ENCODE results near the gene INSC. TPM values are rescaled to one million over a fixed set of nuclear protein-coding genes. Genes with fewer than 3 reads are reported as not detected.

Gene INSC
- total and polyA plus RNA-seq, 4 donors, result 3.0 to 13.9 (median 7.5) TPM

- Histone ChIP-seq H3K36me3 (ENCODE audit: control insufficient read depth, insufficient read depth, low read length) (no peaks in the 10 kb centered on the region), H3K27me3 (ENCODE audit: control insufficient read depth, insufficient read depth, low read length) (no peaks in the 10 kb centered on the region)
- no peak for DNase-seq (ENCODE audit: low read depth in 4 of 6, low spot score in 6 of 6)
These were observed 23.5 kb upstream of the INSC start for GRCh38 chr11:15091175-15091574.

GRCh38 chr11:15091625-15092024 lies 23.1 kb upstream of the INSC start:
- 100% methylated on average over 1 of the region's 1 CpG for WGBS (ENCODE audit: insufficient coverage)
- H3K27me3 ChIP-seq (ENCODE audit: control insufficient read depth, insufficient read depth, low read length), result no peaks in the 10 kb centered on the region
- no peak for DNase-seq (ENCODE audit: low read depth in 4 of 6, low spot score in 6 of 6)
- no peak overlapping the region for H3K4me3 ChIP-seq (ENCODE audit: low read depth, low read length)
- no peak overlapping the region for H3K27ac ChIP-seq (ENCODE audit: low read depth, low read length)
- no peaks in the 10 kb centered on the region for H3K36me3 ChIP-seq (ENCODE audit: control insufficient read depth, insufficient read depth, low read length)
- peaks cover 3% of the 10 kb centered on the region for H3K9me3 ChIP-seq (ENCODE audit: control insufficient read depth, insufficient read depth, low read length)
- no peaks in the 10 kb centered on the region for H3K4me1 ChIP-seq (ENCODE audit: control insufficient read depth, insufficient read depth, low read length)

More at GRCh38 chr11:15091175-15091574, 23.5 kb upstream of the INSC start:
- H3K9me3 ChIP-seq (ENCODE audit: control insufficient read depth, insufficient read depth, low read length), result peaks cover 3% of the 10 kb centered on the region
- H3K4me3 ChIP-seq (ENCODE audit: low read depth, low read length), result no peak overlapping the region
- H3K4me1 ChIP-seq (ENCODE audit: control insufficient read depth, insufficient read depth, low read length), result no peaks in the 10 kb centered on the region
- H3K27ac ChIP-seq (ENCODE audit: low read depth, low read length), result no peak overlapping the region

GRCh38 chr11:15093432-15093831 lies 21.3 kb upstream of the INSC start:
- H3K4me1 ChIP-seq (ENCODE audit: control insufficient read depth, insufficient read depth, low read length), result no peaks in the 10 kb centered on the region
- no peak overlapping the region for H3K27ac ChIP-seq (ENCODE audit: low read depth, low read length)
- no peak for DNase-seq (ENCODE audit: low read depth in 4 of 6, low spot score in 6 of 6)
- H3K27me3 ChIP-seq (ENCODE audit: control insufficient read depth, insufficient read depth, low read length), result no peaks in the 10 kb centered on the region
- no peaks in the 10 kb centered on the region for H3K36me3 ChIP-seq (ENCODE audit: control insufficient read depth, insufficient read depth, low read length)
- no peaks in the 10 kb centered on the region for H3K9me3 ChIP-seq (ENCODE audit: control insufficient read depth, insufficient read depth, low read length)
- WGBS (ENCODE audit: insufficient coverage), result 89% methylated on average over 1 of the region's 2 CpGs
- H3K4me3 ChIP-seq (ENCODE audit: low read depth, low read length), result no peak overlapping the region

GRCh38 chr11:15095736-15096228 lies 18.9 kb upstream of the INSC start:
- H3K4me1 ChIP-seq (ENCODE audit: control insufficient read depth, insufficient read depth, low read length), result no peaks in the 10 kb centered on the region
- no peaks in the 10 kb centered on the region for H3K36me3 ChIP-seq (ENCODE audit: control insufficient read depth, insufficient read depth, low read length)
- WGBS (ENCODE audit: insufficient coverage), result 86% methylated on average over 1 of the region's 2 CpGs
- no peak overlapping the region for H3K27ac ChIP-seq (ENCODE audit: low read depth, low read length)
- no peaks in the 10 kb centered on the region for H3K9me3 ChIP-seq (ENCODE audit: control insufficient read depth, insufficient read depth, low read length)
- H3K27me3 ChIP-seq (ENCODE audit: control insufficient read depth, insufficient read depth, low read length), result no peaks in the 10 kb centered on the region
- no peak overlapping the region for H3K4me3 ChIP-seq (ENCODE audit: low read depth, low read length)
- no peak for DNase-seq (ENCODE audit: low read depth in 4 of 6, low spot score in 6 of 6)

GRCh38 chr11:15097411-15097810 lies 17.3 kb upstream of the INSC start:
- H3K9me3 ChIP-seq (ENCODE audit: control insufficient read depth, insufficient read depth, low read length), result no peaks in the 10 kb centered on the region
- H3K27me3 ChIP-seq (ENCODE audit: control insufficient read depth, insufficient read depth, low read length), result no peaks in the 10 kb centered on the region
- H3K36me3 ChIP-seq (ENCODE audit: control insufficient read depth, insufficient read depth, low read length), result no peaks in the 10 kb centered on the region
- 83% methylated on average over 1 of the region's 3 CpGs for WGBS (ENCODE audit: insufficient coverage)
- no peak for DNase-seq (ENCODE audit: low read depth in 4 of 6, low spot score in 6 of 6)
- no peak overlapping the region for H3K27ac ChIP-seq (ENCODE audit: low read depth, low read length)
- no peak overlapping the region for H3K4me3 ChIP-seq (ENCODE audit: low read depth, low read length)
- no peaks in the 10 kb centered on the region for H3K4me1 ChIP-seq (ENCODE audit: control insufficient read depth, insufficient read depth, low read length)

GRCh38 chr11:15099267-15099666 lies 15.5 kb upstream of the INSC start:
- Histone ChIP-seq H3K9me3 (ENCODE audit: control insufficient read depth, insufficient read depth, low read length) (no peaks in the 10 kb centered on the region), H3K4me1 (ENCODE audit: control insufficient read depth, insufficient read depth, low read length) (no peaks in the 10 kb centered on the region), H3K4me3 (ENCODE audit: low read depth, low read length) (no peak overlapping the region), H3K36me3 (ENCODE audit: control insufficient read depth, insufficient read depth, low read length) (no peaks in the 10 kb centered on the region), H3K27ac (ENCODE audit: low read depth, low read length) (no peak overlapping the region), H3K27me3 (ENCODE audit: control insufficient read depth, insufficient read depth, low read length) (no peaks in the 10 kb centered on the region)
- no peak for DNase-seq (ENCODE audit: low read depth in 4 of 6, low spot score in 6 of 6)

GRCh38 chr11:15101072-15101709 lies 13.5 kb upstream of the INSC start:
- Histone ChIP-seq H3K9me3 (ENCODE audit: control insufficient read depth, insufficient read depth, low read length) (no peaks in the 10 kb centered on the region), H3K27ac (ENCODE audit: low read depth, low read length) (no peak overlapping the region), H3K4me1 (ENCODE audit: control insufficient read depth, insufficient read depth, low read length) (no peaks in the 10 kb centered on the region), H3K4me3 (ENCODE audit: low read depth, low read length) (no peak overlapping the region), H3K36me3 (ENCODE audit: control insufficient read depth, insufficient read depth, low read length) (no peaks in the 10 kb centered on the region), H3K27me3 (ENCODE audit: control insufficient read depth, insufficient read depth, low read length) (no peaks in the 10 kb centered on the region)
- WGBS (ENCODE audit: insufficient coverage), result 10% methylated on average over 1 of the region's 8 CpGs
- DNase-seq (ENCODE audit: low read depth in 4 of 6, low spot score in 6 of 6), result peak in 5 of 6 donors; percentile 44 to 92 (median 53)

- H3K36me3 ChIP-seq (ENCODE audit: control insufficient read depth, insufficient read depth, low read length), result no peaks in the 10 kb centered on the region
- no CpG with 5 or more reads among the region's 2 CpGs for WGBS (ENCODE audit: insufficient coverage)
These were observed 10.6 kb upstream of the INSC start for GRCh38 chr11:15104166-15104565.

GRCh38 chr11:15106201-15106965 lies 8.3 kb upstream of the INSC start:
- 87% methylated on average over 8 of the region's 8 CpGs for WGBS (ENCODE audit: insufficient coverage)
- no peak for DNase-seq (ENCODE audit: low read depth in 4 of 6, low spot score in 6 of 6)
- Histone ChIP-seq H3K27ac (ENCODE audit: low read depth, low read length) (no peak overlapping the region), H3K4me3 (ENCODE audit: low read depth, low read length) (no peak overlapping the region), H3K27me3 (ENCODE audit: control insufficient read depth, insufficient read depth, low read length) (no peaks in the 10 kb centered on the region), H3K36me3 (ENCODE audit: control insufficient read depth, insufficient read depth, low read length) (no peaks in the 10 kb centered on the region), H3K4me1 (ENCODE audit: control insufficient read depth, insufficient read depth, low read length) (no peaks in the 10 kb centered on the region), H3K9me3 (ENCODE audit: control insufficient read depth, insufficient read depth, low read length) (no peaks in the 10 kb centered on the region)

More at GRCh38 chr11:15104166-15104565, 10.6 kb upstream of the INSC start:
- DNase-seq (ENCODE audit: low read depth in 4 of 6, low spot score in 6 of 6), result no peak
- no peak overlapping the region for H3K27ac ChIP-seq (ENCODE audit: low read depth, low read length)
- no peaks in the 10 kb centered on the region for H3K4me1 ChIP-seq (ENCODE audit: control insufficient read depth, insufficient read depth, low read length)
- no peak overlapping the region for H3K4me3 ChIP-seq (ENCODE audit: low read depth, low read length)
- H3K9me3 ChIP-seq (ENCODE audit: control insufficient read depth, insufficient read depth, low read length), result no peaks in the 10 kb centered on the region
- no peaks in the 10 kb centered on the region for H3K27me3 ChIP-seq (ENCODE audit: control insufficient read depth, insufficient read depth, low read length)
